ENCODE results near the gene PLEKHA8. TPM values are rescaled to one million over a fixed set of nuclear protein-coding genes. Genes with fewer than 3 reads are reported as not detected.
A peak's percentile ranks its signal among the peaks of the same experiment; 100 is the strongest.

Gene PLEKHA8
- total and polyA plus RNA-seq, 10 of the 15 experiments (the other 5 are each of a cell fraction or from before 2014, with no cell fraction given): 1.1 to 13.2 (median 5.7) TPM

DNA sequence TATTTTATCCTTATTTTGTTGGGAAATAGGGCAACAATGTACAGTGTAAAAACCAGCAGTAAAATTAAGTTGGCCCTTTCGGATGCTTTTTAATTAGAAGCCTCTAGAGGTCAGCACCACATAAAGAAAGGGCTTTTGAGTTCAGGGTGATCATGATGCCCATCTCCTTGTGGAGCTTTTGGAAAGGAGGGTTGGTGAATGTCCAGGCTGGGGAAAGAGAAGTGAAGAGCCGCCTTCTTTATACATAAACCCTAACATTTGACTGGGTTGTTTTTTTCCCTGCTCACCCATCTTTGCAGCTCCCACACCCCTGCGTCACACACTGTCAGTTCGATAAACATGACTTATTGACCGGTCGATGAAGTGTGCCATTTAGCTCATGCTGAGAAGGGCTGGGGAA, 136.4 kb downstream of the PLEKHA8 start (continued):
- TF ChIP-seq, protein P1, sequence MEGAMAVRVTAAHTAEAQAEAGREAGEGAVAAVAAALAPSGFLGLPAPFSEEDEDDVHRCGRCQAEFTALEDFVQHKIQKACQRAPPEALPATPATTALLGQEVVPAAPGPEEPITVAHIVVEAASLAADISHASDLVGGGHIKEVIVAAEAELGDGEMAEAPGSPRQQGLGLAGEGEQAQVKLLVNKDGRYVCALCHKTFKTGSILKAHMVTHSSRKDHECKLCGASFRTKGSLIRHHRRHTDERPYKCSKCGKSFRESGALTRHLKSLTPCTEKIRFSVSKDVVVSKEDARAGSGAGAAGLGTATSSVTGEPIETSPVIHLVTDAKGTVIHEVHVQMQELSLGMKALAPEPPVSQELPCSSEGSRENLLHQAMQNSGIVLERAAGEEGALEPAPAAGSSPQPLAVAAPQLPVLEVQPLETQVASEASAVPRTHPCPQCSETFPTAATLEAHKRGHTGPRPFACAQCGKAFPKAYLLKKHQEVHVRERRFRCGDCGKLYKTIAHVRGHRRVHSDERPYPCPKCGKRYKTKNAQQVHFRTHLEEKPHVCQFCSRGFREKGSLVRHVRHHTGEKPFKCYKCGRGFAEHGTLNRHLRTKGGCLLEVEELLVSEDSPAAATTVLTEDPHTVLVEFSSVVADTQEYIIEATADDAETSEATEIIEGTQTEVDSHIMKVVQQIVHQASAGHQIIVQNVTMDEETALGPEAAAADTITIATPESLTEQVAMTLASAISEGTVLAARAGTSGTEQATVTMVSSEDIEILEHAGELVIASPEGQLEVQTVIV (IDR thresholded peaks at IDR 0.05; ENCODE audit: borderline replicate concordance, partially characterized antibody): no peak
- peak; percentile 91 for TF ChIP-seq SMC3 (IDR thresholded peaks at IDR 0.05; ENCODE audit: borderline replicate concordance, low read length)
- TF ChIP-seq, protein P2, sequence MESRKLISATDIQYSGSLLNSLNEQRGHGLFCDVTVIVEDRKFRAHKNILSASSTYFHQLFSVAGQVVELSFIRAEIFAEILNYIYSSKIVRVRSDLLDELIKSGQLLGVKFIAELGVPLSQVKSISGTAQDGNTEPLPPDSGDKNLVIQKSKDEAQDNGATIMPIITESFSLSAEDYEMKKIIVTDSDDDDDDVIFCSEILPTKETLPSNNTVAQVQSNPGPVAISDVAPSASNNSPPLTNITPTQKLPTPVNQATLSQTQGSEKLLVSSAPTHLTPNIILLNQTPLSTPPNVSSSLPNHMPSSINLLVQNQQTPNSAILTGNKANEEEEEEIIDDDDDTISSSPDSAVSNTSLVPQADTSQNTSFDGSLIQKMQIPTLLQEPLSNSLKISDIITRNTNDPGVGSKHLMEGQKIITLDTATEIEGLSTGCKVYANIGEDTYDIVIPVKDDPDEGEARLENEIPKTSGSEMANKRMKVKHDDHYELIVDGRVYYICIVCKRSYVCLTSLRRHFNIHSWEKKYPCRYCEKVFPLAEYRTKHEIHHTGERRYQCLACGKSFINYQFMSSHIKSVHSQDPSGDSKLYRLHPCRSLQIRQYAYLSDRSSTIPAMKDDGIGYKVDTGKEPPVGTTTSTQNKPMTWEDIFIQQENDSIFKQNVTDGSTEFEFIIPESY (IDR thresholded peaks at IDR 0.05): no peak
- no peak for TF ChIP-seq MEF2B (IDR thresholded peaks at IDR 0.05; ENCODE audit: partially characterized antibody, poor library complexity, severe bottlenecking)
- TF ChIP-seq, protein P3, sequence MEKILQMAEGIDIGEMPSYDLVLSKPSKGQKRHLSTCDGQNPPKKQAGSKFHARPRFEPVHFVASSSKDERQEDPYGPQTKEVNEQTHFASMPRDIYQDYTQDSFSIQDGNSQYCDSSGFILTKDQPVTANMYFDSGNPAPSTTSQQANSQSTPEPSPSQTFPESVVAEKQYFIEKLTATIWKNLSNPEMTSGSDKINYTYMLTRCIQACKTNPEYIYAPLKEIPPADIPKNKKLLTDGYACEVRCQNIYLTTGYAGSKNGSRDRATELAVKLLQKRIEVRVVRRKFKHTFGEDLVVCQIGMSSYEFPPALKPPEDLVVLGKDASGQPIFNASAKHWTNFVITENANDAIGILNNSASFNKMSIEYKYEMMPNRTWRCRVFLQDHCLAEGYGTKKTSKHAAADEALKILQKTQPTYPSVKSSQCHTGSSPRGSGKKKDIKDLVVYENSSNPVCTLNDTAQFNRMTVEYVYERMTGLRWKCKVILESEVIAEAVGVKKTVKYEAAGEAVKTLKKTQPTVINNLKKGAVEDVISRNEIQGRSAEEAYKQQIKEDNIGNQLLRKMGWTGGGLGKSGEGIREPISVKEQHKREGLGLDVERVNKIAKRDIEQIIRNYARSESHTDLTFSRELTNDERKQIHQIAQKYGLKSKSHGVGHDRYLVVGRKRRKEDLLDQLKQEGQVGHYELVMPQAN (conservative IDR thresholded peaks at IDR 0.05): no peak
- TF ChIP-seq RAD21 (IDR thresholded peaks at IDR 0.05; ENCODE audit: insufficient read depth, low read depth, low read length): peak; percentile 97
- TF ChIP-seq CREM (IDR thresholded peaks at IDR 0.05; ENCODE audit: low read depth): no peak
- TF ChIP-seq, protein P4, sequence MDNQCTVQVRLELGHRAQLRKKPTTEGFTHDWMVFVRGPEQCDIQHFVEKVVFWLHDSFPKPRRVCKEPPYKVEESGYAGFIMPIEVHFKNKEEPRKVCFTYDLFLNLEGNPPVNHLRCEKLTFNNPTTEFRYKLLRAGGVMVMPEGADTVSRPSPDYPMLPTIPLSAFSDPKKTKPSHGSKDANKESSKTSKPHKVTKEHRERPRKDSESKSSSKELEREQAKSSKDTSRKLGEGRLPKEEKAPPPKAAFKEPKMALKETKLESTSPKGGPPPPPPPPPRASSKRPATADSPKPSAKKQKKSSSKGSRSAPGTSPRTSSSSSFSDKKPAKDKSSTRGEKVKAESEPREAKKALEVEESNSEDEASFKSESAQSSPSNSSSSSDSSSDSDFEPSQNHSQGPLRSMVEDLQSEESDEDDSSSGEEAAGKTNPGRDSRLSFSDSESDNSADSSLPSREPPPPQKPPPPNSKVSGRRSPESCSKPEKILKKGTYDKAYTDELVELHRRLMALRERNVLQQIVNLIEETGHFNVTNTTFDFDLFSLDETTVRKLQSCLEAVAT (IDR thresholded peaks at IDR 0.05): no peak
- no peak for TF ChIP-seq POLR2AphosphoS2 (IDR thresholded peaks at IDR 0.05; ENCODE audit: low read depth, low read length)
- peak; percentile 20; the same call in 1 of the 2 replicates for TF ChIP-seq ZNF384 (IDR thresholded peaks at IDR 0.05; ENCODE audit: borderline replicate concordance, low read depth, low read length)
- TF ChIP-seq IKZF2 (IDR thresholded peaks at IDR 0.05): peak; percentile 17 to 43; a peak in 1 of 4 replicates
